GM15510 (cell line): ENCODE measurements around the gene PRCD.

Experiments used
- POLR2A ChIP-seq: IDR thresholded peaks from 3 replicates; pipeline ENCODE4 v1.6.1; 2011; ENCODE audit warnings: borderline replicate concordance; ENCODE audit not compliant: insufficient read length; ENCODE audit errors: extremely low read depth

The PRCD gene

DNA sequence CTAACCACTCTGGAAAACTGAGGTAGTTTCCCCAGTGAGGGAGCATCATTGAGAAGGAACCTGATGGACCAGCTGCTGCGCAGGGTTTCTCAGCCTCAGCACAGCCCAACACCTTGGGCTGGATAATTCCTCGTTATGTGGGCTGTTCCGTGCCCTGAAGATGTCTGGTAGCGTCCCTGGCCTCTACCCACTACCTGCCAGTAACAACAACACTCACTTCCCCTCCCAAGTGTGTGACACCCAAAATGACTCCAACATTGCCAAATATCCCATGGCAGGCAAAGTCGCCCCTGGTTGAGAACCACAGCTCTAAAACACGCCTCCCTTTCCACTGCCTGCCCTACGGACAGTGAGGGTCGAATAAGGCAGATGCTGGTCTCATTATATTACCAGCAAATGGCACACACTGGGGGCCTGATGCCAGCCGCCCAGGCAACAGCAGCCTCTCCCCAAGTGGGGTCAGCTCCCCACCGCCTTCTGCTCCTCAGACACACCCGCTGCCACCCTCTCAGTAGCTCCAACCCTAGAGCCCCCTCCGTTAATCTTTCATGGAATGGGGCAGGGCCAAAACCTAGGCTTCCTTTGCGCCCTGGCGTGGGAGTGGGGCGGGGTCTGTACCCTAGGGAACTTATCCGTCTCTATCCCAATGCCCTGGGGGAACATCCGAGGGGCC, 39.6 kb upstream of the PRCD start:
- no peak for TF ChIP-seq POLR2A

DNA sequence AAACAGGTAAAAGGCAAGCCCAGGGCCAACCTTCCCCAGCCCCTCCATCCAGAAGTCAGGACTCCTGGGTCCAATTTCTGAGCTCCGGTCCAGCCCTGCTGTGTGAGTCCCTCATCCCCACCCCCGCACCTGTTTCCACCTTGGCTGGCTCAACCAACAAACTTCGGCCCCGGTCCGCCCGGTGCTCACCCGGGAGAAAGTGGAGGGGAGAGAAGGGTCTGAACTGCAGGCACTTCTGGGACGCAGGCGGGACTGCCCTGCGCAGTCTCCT, 39.2 kb upstream of the PRCD start:
- no peak for TF ChIP-seq POLR2A

DNA sequence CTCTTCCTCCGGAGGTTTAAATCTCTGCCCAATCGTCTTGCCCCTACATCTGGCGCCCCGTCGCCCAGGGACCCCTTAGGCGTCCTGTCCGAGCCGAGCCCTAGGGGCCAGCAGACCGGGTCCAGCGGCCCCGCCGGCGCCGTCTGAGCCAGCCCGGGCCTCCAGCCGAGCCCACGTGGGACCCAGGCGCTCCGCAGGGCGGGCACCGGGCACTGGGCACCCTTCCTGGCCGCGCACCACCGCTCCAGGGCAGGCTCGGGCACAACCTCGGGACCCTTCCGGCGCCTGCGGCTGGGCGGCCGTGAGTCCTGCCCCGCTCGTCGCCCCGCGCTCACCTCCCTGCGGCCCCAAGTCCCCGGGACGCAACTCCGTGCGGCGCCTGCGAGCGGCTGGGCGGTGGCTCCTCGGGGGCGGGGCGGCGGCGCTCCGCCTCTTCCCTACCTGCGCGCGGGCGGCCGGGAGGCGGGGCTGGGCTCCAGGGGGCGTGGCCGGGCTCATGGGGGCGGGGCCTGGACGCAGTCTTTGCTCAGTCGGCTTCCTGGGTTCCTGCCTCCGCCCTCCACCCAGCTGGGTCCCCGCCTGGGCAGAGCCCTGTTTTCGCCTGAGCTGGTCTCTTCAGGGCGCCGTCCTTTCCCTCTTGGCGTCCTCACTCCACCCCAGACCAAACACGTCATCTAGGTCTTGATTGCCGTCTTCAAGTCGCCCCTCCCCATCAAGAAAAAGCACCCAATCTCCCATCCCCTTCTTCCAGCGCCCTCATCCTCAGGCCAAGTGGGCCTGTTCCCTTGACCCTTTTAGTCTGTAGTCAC, 38.6 kb upstream of the PRCD start, which contains the start of gene RHBDF2:
Gene RHBDF2, minus strand, starts transcription at position 406 of the 809 bp plus-strand sequence. CDS start 19,899 bp downstream, outside the sequence.
- peak; percentile 96 for TF ChIP-seq POLR2A

DNA sequence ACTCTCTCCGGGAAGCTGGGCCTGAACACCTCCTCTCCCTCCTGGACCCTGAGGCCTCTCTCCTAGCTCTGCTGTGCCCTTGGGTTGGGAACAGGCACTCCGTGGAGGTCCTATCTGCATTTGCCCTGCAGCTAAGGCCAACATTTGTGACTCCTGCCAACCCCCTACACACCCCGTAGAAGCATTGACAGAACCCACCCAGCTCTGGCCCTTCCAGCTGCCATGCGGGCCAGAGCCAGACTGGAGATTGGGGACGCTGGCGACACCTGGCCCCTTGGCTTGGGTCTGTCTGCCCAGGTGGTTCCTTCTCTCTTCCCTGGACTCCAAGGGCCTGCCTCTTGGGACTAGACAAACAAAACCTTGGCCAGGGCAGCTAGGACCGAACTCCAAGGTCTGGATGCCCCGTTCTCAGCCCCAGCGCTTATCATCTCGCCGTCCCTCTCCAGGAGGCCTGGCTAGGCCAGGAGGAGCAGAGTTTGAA, 38.0 kb upstream of the PRCD start:
- no peak for TF ChIP-seq POLR2A

DNA sequence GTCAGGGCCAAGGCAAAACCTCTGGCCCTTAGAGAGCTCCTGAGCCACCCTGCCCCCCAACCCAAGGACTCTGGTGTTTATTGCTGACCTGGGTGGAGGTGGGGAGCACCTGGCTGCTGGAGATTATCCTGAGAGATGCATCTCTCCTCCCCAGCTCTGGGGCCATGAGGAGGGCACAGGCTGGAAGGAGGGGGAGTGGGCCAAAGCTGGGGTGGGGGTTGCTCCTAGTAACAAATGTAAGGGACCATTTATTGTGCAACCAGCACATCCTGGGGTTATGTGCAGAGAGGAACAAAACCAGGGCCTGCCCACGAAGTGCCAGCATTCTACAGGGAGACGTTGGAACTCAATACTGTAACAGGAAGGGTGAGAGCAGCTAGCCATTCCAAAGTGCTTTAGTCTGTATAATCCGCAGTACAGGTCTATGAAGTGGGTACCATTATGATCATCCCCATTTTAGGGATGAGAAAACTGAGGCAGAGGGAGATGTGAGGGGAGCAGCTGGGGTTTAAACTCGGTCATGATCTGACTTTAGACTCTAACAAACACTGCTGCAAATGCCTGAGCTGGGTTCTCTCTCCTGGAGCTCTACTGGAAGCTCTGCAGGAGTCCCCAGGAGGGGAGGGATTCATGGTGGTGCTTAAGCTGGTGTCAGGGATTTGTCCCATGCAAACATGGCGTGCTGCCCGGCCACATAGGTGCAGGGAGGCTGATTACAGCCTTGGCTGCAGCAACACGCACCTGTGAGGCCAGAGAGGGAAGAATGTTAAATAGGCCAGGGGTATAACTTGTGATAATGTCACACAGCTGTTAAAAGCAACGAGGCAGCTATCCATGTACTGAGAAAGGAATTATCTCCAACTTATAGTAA, 37.3 kb upstream of the PRCD start:
- TF ChIP-seq POLR2A, result no peak

DNA sequence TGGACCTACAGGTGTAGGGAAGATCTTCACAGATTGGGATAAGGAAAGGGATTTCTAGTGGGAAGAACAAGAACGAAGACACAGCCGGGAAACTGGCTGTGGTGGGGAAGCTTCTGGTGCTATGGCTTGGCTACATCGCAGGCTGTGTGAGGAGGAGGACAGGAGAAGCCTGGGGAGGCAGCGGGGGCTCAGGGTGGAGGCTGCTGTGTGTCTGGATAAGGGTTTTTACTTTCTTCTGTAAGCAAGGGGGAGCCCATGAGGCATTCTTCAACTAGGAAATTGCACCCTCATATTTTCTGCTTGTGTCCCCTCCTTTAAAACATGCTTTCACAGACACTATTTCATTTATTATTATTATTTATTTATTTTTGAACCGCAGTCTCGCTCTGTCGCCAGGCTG, 35.7 kb upstream of the PRCD start:
- no peak for TF ChIP-seq POLR2A

DNA sequence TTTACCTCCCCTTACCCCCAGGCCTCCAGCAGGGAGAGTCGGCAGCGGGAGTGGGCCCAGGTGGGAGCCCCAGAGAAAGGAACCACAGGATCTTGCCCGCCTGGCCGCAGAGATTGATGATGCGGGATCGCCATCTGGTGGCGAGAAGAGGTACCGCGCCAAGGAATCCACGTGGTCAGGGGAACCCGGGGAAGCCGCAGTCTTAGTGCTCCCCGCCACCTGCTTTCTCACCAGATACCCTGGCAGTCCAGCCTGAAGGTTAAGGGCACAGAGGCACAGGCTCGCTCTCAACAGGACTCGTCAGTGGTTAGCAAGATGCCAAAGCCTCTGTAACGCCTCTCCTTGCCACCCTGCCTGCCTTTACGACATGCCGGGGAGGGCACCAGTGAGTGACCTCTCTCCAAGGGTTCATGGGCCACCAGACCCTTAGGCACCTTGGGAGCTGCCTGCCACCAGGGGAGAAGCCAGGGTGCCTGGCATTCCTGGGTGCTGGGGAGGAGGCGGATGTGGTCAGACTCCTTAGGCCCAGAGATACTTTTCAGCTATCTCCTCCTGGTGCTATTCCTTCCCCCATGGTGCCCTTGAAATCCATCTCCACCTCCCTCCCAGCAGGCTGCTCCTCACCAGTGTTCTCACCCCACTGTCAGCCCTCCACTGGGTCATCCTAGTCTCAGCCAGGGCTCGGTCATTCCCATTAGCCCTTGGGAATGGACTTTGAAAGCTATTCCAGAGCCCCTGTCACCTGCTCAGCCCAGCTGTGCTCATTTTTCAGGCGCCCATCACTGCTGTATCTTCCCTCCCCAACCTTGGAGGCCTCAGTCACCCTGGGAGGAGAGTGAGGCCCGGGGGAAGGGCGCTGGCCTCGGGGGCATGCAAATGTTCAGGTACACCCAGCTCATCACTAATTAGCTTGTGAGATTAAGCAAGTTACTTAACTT, 33.2 kb upstream of the PRCD start:
- TF ChIP-seq POLR2A, result no peak

DNA sequence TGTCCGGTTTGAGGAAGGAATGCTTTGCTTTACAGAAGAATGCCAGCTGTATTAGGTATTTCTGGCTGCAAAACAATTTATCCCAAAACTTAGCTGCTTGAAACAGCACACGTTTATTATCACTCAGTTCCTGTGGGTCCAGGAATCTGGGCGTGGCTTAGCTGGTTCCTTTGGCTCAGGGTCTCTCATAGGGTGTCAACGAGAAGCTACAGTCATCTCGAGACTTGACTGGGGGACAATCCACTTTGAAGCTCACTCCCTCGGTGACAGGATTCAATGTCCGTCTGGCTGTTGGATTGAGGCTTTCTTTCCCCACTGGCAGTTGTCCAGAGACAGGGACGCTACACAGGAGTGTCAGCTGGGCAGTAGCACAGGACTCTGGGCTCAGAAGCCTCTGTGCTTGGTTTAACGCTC, 29.0 kb upstream of the PRCD start:
- no peak for TF ChIP-seq POLR2A

DNA sequence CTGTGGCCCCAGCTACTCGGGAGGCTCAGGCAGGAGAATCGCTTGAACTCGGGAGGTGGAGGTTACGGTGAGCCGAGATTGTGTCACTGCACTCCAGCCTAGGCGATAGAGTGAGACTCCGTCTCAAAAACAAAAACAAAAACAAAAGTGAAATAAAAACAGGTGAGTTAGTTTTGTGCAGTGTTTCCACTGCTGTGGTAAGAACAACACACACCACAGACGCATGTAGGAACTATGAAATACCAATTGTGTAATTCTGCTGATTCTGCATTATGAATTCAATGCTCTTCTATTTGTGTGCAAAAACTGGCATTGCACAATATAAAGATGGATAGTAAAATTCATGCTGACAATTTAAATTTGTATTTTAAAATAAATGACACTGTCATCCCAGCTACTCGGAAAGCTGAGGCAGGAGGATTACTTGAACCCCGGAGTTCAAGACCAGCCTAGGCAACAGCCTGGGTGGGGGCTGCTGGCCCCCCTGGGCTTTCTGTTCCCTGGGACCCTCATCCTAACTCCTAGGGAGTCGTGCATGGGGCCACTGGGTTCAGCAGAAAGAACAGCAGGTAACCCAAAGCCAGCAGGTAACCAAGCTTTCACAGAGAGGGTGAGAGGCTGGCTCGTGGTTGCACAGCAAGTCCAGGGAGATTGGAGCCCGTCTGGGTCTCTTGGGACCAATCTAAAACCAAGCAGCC, 28.0 kb upstream of the PRCD start:
- no peak for TF ChIP-seq POLR2A

DNA sequence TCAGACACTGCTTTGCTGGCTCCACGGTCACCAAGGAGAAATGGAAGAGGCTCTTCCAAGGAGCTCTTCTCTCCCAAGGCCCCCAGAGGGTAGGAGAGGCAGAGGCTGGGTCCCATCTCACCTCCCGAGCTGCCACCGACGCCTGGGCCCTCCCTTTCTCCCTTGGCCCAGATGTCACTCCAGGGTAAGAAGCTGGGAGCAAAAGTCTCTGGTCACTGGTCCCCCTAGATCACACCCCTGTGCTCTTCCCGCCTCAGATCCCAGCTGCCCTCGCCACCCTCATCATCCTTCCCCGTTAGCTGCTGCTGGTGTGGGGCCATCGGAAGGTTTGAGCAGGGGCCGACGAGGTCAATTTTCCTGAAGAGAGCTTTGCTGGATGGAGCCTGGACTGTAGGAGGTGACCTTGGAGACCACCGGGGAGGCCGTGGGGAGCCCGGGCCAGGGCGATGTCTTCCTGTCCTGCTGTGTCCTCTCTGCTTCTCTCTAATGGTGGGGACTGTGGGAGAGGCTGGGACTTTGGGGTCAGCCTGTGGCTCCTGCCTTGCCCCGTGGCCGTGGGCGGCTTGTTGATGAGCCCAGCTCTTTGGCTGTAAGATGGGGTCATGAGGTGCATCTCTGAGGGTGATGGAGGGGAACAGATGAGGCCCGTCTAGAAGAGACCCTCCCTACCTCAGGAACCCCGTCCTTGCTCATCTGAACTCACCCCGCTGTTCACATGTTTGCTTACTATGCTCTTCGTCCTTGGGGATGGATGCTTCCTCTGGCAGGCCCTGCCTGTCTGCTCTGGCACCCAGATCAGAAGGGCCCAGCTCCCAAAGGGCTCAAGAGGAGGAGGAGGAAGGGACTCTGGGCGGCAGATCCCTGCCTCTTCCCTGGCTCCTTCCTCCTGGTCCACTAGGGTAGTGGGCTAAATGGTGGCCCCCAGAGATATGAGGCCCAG, 27.2 kb upstream of the PRCD start:
- no peak for TF ChIP-seq POLR2A

DNA sequence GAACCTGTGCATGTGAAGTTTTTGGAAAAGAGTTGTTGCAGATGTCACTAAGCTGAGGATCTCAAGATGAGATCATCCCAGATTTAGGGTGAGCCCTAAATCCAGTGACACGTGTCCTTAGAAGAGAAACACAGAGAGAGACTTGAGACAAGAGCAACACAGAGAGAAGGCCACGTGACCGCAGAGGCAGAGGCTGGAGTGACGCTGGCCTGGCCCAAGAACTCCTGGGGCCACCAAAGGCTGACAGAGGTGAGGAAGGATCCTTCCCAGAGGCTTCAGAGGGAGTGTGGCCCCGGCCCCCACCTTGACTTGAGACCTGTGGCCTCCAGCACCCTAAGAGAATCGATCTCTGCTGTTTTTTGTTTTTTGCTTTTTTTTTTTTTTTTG, 26.5 kb upstream of the PRCD start:
- TF ChIP-seq POLR2A, result no peak

DNA sequence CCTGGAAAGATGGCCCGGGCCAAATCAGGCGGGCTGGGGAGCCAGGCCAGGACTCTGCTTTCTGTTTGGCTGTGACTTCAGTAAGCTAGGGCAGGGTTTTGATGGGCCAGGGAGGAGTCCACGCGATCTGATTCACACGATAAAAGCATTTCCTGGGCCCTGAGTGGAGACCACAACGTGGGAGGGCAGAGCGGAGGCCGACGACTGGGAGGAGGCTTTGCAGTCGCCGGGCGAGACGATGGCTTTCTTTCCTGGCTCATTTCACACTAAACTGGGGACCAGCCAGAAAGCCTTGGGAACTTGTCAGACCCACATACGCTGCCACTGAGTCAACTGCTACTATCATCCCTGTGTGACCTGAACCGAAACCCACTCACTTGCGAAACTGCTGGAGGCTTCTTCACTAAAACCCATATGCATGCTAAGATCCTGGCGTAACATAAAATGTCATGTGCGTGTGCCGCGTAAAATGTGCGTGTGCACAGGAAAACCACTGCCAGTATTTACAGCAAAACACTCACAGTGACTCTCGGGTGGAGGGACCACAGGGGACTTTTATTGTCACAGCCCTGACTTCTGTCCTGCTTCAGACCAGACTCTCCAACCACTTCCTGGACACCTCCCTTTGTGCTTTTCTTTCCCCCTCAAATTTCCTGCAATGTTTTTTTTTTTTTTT, 24.4 kb upstream of the PRCD start:
- TF ChIP-seq POLR2A, result no peak

DNA sequence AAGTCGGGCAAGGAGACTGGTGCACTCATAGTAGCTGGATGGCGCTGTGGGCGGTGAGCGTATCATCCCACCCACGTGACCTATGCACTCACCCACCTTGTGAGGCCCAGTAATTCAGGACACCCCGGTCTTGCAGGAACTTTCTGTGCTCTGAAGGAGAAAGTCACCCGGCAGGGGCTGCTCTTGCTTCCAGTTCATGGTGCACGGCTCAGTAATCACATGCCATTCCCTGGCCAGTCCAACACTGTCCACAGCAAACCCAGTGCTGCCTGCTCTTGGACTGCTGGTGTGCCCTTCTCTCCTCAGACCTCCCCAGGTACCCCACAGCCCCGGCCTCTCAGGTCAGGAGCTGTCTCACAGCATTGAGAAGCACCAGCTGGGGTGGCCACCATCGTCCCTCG, 22.2 kb upstream of the PRCD start:
- TF ChIP-seq POLR2A, result no peak
